BE2C (cell line): ENCODE measurements around the gene SH3BGR.

Experiments
- DNase-seq: peaks from one replicate; pipeline ENCODE4 v3.0.0-alpha.2; 2020
- H3K27me3 ChIP-seq: fragments of 250-450 bp; sonication (Bioruptor Pico); 2 replicates; pipeline ENCODE4 v1.5.1; 2020; ENCODE audit warnings: mild to moderate bottlenecking
- H3K36me3 ChIP-seq: fragments of 250-450 bp; sonication (Bioruptor Pico); 2 replicates; pipeline ENCODE4 v1.5.1; 2020; ENCODE audit warnings: mild to moderate bottlenecking
- H3K4me1 ChIP-seq: fragments of 250-450 bp; sonication (Bioruptor Pico); 2 replicates; pipeline ENCODE4 v1.5.1; 2020
- H3K4me3 ChIP-seq: 2 replicates; pipeline ENCODE4 v1.5.1; 2011; ENCODE audit warnings: low read depth, low read length
- H3K9me3 ChIP-seq: fragments of 250-450 bp; sonication (Bioruptor Pico); 2 replicates; pipeline ENCODE4 v1.5.1; 2020
- TF ChIP-seq, protein P1 (sequence below): IDR thresholded peaks from 2 replicates; pipeline ENCODE4 v1.5.1; 2012; ENCODE audit warnings: mild to moderate bottlenecking, low read depth, low read length

Gene SH3BGR

DNA sequence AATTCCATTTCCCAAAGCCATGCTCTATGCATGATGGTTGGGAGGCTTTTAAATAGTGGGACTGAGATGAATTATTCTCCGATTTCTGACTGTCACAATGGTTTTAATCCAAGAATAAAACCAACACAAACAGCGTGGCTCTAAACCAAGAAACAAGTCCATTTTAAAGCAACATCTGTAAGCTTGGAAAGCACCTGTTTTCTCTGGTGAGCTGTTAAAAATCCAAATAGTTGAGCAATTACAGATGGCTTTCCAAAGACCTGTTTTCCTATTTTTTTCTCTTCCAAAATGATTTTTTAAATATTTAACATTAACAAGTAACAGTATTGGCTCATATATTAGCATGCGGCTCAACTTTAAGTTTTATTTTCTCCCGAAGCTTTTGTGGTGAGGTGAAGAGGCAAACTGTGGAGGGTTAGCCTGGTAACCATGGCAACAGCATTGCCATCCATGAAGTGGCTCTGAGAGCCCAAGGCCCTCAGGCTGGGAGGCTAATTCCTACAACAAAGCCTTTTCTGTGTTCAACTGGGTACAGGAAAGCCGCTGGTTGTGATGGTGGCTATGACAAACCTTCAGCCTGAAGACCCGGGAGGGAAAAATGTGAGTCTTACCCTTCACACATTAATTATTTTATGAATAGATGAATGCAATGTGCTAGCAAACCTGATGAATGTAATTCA, 104.3 kb downstream of the SH3BGR start:
- TF ChIP-seq, protein P1, sequence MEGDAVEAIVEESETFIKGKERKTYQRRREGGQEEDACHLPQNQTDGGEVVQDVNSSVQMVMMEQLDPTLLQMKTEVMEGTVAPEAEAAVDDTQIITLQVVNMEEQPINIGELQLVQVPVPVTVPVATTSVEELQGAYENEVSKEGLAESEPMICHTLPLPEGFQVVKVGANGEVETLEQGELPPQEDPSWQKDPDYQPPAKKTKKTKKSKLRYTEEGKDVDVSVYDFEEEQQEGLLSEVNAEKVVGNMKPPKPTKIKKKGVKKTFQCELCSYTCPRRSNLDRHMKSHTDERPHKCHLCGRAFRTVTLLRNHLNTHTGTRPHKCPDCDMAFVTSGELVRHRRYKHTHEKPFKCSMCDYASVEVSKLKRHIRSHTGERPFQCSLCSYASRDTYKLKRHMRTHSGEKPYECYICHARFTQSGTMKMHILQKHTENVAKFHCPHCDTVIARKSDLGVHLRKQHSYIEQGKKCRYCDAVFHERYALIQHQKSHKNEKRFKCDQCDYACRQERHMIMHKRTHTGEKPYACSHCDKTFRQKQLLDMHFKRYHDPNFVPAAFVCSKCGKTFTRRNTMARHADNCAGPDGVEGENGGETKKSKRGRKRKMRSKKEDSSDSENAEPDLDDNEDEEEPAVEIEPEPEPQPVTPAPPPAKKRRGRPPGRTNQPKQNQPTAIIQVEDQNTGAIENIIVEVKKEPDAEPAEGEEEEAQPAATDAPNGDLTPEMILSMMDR: no peak
- Histone ChIP-seq H3K9me3 (no peaks in the 10 kb centered on the region; the same call in 1 of the 2 replicates), H3K4me1 (no peaks in the 10 kb centered on the region), H3K36me3 (no peaks in the 10 kb centered on the region), H3K27me3 (no peaks in the 10 kb centered on the region), H3K4me3 (no peak overlapping the region)
- DNase-seq: no peak

DNA sequence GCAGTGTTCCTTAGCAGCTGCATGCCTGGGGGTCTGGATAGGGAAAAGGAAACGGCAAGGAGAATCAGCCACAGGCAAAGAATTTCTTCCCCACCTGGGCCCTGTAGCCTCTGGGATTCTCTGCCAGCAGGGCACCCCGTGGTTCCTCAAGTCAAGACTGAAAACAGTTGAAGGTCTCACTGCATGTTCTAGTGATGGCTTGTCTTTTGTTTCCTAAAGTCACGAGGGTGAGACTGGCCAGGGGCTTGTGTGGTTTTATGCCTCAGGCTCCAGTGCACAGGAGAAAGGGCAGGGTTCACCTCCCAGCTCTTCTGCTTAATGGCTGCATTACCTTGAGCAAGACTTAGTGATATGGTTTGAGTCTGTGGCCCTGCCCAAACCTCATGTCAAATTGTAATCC, 107.7 kb downstream of the SH3BGR start:
- no peak for DNase-seq
- TF ChIP-seq, protein P1: no peak

DNA sequence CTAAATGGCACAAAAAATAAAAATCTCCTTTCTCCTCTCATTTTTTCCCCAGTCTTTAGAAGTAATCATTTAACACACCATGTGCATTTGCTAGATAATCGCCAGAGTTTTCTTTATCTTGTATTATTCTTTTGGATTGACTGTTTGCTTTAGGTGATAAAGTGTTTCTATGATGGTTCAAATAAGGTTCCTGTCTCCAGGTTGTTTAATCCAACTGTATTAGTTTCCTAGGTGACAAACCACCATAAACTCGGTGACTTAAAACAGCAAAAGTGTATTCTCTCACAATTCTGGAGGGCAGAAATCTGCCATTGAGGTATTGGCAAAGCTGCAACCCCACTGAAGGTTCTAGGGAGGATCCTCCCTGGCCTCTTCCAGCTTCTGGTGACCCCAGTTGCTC, 109.4 kb downstream of the SH3BGR start:
- Histone ChIP-seq H3K4me3 (no peak overlapping the region), H3K36me3 (no peaks in the 10 kb centered on the region), H3K4me1 (no peaks in the 10 kb centered on the region), H3K9me3 (no peaks in the 10 kb centered on the region; the same call in 1 of the 2 replicates), H3K27me3 (no peaks in the 10 kb centered on the region)
- TF ChIP-seq, protein P1: no peak
- no peak for DNase-seq

More for the DNA sequence above, 107.7 kb downstream of the SH3BGR start:
- Histone ChIP-seq H3K4me1 (no peaks in the 10 kb centered on the region), H3K36me3 (no peaks in the 10 kb centered on the region), H3K4me3 (no peak overlapping the region), H3K27me3 (no peaks in the 10 kb centered on the region), H3K9me3 (no peaks in the 10 kb centered on the region; the same call in 1 of the 2 replicates)

DNA sequence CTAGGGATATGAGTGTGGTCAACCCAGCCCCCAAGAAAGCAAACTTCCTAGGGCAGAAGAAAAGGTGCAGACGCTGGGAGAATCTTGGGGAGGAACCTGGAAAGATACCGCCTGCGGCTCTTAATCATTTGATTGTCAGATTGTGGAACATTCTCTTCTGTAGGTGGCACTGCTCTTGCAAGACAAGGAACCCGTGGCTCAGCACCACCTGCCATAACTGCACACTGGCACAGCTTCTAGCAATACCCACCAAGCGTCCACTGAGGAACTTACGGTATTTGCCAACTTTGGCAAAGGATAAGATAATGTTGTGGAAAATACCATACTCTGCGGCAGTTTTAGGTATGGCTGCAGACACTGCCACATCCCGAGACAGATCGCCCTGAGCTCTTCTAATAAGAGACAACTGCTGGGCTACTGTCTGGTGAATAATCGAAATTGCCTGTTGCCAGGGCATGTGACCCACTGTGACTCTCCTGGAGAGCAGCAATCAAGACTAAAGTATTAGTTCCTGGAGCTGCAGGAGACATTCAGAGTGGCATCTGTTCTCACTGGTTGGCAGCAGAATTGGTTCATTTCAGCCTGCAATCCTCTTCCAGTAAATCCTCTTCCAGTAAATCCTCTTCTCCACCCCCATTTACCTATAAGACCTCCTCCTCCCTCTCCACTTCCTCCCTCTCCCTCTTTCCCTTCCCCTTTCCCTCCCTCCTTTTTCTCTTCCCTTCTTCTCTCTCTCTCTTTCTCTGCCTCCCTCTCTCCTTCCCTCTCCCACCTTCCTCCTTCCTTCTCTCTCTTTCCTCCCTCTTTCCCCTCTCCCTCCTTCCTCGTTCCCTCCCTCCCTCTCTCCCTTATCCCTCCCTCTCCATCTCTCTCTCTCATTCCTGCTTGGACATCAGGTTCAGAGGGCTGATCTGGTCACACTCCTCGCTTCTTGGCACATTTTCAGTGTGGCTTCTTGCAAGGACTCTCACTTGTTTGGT, 111.3 kb downstream of the SH3BGR start:
- H3K36me3 ChIP-seq: no peaks in the 10 kb centered on the region
- H3K9me3 ChIP-seq: no peaks in the 10 kb centered on the region; the same call in 1 of the 2 replicates
- DNase-seq: no peak
- H3K4me3 ChIP-seq: no peak overlapping the region
- H3K27me3 ChIP-seq: peaks cover 6% of the 10 kb centered on the region; the same call in 1 of the 2 replicates
- no peaks in the 10 kb centered on the region for H3K4me1 ChIP-seq
- TF ChIP-seq, protein P1: no peak

DNA sequence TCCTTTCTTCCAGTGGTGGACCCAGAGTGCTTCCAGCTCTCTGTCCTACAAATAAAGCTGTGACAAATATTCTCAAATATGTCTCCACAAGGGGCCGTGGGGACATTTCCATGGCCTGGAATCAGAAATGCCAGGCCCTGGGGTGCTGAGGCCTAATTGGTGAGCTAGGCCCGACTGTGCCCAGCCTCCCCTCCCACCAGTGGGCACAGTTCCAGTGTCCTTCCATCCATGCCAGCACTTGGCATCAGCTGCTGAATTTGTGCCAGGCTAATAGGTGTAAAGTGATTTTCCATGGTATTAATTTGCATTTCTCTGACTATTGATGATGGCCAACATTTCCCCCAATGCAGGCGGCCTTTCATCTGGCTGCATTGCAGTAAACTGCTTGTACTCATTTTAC, 112.4 kb downstream of the SH3BGR start:
- TF ChIP-seq, protein P1: no peak
- Histone ChIP-seq H3K36me3 (no peaks in the 10 kb centered on the region), H3K27me3 (peaks cover 6% of the 10 kb centered on the region; the same call in 1 of the 2 replicates), H3K4me3 (no peak overlapping the region), H3K4me1 (no peaks in the 10 kb centered on the region), H3K9me3 (no peaks in the 10 kb centered on the region)
- DNase-seq: no peak
